Mammary epithelial cell (primary cell): ENCODE measurements around the gene CNTNAP2.
A peak's percentile ranks its signal among the peaks of the same experiment; 100 is the strongest.

Experiments
- EZH2 ChIP-seq: IDR thresholded peaks from 2 replicates; pipeline ENCODE4 v1.6.1; 2012; ENCODE audit warnings: low read length, inconsistent platforms, borderline replicate concordance
- TF ChIP-seq, protein P1 (sequence below), 2 donors: IDR thresholded peaks in 1 of 2; conservative IDR thresholded peaks in 1 of 2; 2 replicates each; pipeline ENCODE4 v1.5.1; 2011 to 2012; ENCODE audit warnings: inconsistent platforms in 2 of 2, low read length in 2 of 2, mild to moderate bottlenecking in 2 of 2, control low read depth in 1 of 2, low read depth in 1 of 2; ENCODE audit not compliant: insufficient read depth in 1 of 2; ENCODE audit errors: extremely low read depth in 1 of 2

DNA sequence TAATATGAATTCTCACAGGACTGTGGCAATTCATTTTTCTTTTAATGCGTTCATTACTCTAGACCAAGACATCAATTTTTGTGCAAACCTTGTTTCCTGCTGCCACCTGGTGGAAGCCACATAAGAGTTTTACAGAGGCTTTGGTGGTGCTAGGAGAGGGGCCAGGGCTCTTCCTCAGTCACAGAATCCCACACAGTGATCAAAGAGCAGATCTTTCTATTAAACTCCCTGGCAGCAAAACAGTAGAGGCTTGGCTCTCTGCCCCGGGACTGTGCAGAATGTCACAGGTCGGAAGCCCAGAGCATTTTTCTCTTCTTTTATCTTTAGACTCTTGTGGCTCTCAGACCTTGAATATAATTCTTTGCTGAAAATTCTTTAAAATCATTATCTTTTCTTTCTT is 1967.5 kb downstream of the CNTNAP2 start:
- TF ChIP-seq EZH2 = no peak
- TF ChIP-seq, protein P1, sequence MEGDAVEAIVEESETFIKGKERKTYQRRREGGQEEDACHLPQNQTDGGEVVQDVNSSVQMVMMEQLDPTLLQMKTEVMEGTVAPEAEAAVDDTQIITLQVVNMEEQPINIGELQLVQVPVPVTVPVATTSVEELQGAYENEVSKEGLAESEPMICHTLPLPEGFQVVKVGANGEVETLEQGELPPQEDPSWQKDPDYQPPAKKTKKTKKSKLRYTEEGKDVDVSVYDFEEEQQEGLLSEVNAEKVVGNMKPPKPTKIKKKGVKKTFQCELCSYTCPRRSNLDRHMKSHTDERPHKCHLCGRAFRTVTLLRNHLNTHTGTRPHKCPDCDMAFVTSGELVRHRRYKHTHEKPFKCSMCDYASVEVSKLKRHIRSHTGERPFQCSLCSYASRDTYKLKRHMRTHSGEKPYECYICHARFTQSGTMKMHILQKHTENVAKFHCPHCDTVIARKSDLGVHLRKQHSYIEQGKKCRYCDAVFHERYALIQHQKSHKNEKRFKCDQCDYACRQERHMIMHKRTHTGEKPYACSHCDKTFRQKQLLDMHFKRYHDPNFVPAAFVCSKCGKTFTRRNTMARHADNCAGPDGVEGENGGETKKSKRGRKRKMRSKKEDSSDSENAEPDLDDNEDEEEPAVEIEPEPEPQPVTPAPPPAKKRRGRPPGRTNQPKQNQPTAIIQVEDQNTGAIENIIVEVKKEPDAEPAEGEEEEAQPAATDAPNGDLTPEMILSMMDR (conservative IDR thresholded peaks at IDR 0.05 in 1 of 2, IDR thresholded peaks at IDR 0.05 in 1 of 2; ENCODE audit: extremely low read depth in 1 of 2, insufficient read depth in 1 of 2, low read depth in 1 of 2, low read length in 2 of 2) = peak; percentile 16 to 64
